Measurements from ENCODE around the gene LIN9.

Gene LIN9

GRCh38 chr1:226202246-226202645 is 106.7 kb downstream of the LIN9 start:
- no peak overlapping the region for H3K27ac ChIP-seq (ENCODE audit: poor library complexity, severe bottlenecking)
- no peaks in the 10 kb centered on the region for H3K36me3 ChIP-seq (ENCODE audit: low read depth)
- ATAC-seq (ENCODE audit: low read depth) (no peak), DNase-seq (ENCODE audit: low spot score) (no peak)
- H3K4me3 ChIP-seq (ENCODE audit: severe bottlenecking), result no peak overlapping the region
- H3K9me3 ChIP-seq (ENCODE audit: severe bottlenecking), result no peaks in the 10 kb centered on the region
- no peaks in the 10 kb centered on the region for H3K4me1 ChIP-seq (ENCODE audit: insufficient read depth, poor library complexity, severe bottlenecking)
- no peak for TF ChIP-seq CTCF (IDR thresholded peaks at IDR 0.05; ENCODE audit: poor library complexity, severe bottlenecking)
- no peaks in the 10 kb centered on the region for H3K27me3 ChIP-seq (ENCODE audit: insufficient read depth, poor library complexity, severe bottlenecking)

GRCh38 chr1:226201029-226201593 is 107.9 kb downstream of the LIN9 start:
- no peak for ATAC-seq (ENCODE audit: low read depth)
- no peak for TF ChIP-seq CTCF (IDR thresholded peaks at IDR 0.05; ENCODE audit: poor library complexity, severe bottlenecking)
- H3K9me3 ChIP-seq (ENCODE audit: severe bottlenecking), result no peaks in the 10 kb centered on the region
- H3K27ac ChIP-seq (ENCODE audit: poor library complexity, severe bottlenecking), result no peak overlapping the region
- DNase-seq (ENCODE audit: low spot score), result no peak
- no peak overlapping the region for H3K4me3 ChIP-seq (ENCODE audit: severe bottlenecking)
- H3K27me3 ChIP-seq (ENCODE audit: insufficient read depth, poor library complexity, severe bottlenecking), result no peaks in the 10 kb centered on the region
- H3K4me1 ChIP-seq (ENCODE audit: insufficient read depth, poor library complexity, severe bottlenecking), result no peaks in the 10 kb centered on the region
- no peaks in the 10 kb centered on the region for H3K36me3 ChIP-seq (ENCODE audit: low read depth)

GRCh38 chr1:226199971-226200370 is 109.0 kb downstream of the LIN9 start:
- no peak for ATAC-seq (ENCODE audit: low read depth)
- Histone ChIP-seq H3K4me1 (ENCODE audit: insufficient read depth, poor library complexity, severe bottlenecking) (no peaks in the 10 kb centered on the region), H3K4me3 (ENCODE audit: severe bottlenecking) (no peak overlapping the region), H3K27ac (ENCODE audit: poor library complexity, severe bottlenecking) (no peak overlapping the region), H3K9me3 (ENCODE audit: severe bottlenecking) (no peaks in the 10 kb centered on the region), H3K27me3 (ENCODE audit: insufficient read depth, poor library complexity, severe bottlenecking) (no peaks in the 10 kb centered on the region), H3K36me3 (ENCODE audit: low read depth) (no peaks in the 10 kb centered on the region)
- TF ChIP-seq CTCF (IDR thresholded peaks at IDR 0.05; ENCODE audit: poor library complexity, severe bottlenecking), result no peak
- no peak for DNase-seq (ENCODE audit: low spot score)

- Histone ChIP-seq H3K4me3 (ENCODE audit: severe bottlenecking) (no peak overlapping the region), H3K9me3 (ENCODE audit: severe bottlenecking) (no peaks in the 10 kb centered on the region), H3K36me3 (ENCODE audit: low read depth) (no peaks in the 10 kb centered on the region), H3K4me1 (ENCODE audit: insufficient read depth, poor library complexity, severe bottlenecking) (no peaks in the 10 kb centered on the region), H3K27ac (ENCODE audit: poor library complexity, severe bottlenecking) (no peak overlapping the region), H3K27me3 (ENCODE audit: insufficient read depth, poor library complexity, severe bottlenecking) (no peaks in the 10 kb centered on the region)
- DNase-seq (ENCODE audit: low spot score), result no peak
- ATAC-seq (ENCODE audit: low read depth), result no peak
- no peak for TF ChIP-seq CTCF (IDR thresholded peaks at IDR 0.05; ENCODE audit: poor library complexity, severe bottlenecking)
Observed at GRCh38 chr1:226195144-226195543, 113.8 kb downstream of the LIN9 start.

- peaks cover 4% of the 10 kb centered on the region for H3K4me1 ChIP-seq (ENCODE audit: insufficient read depth, poor library complexity, severe bottlenecking)
- H3K27me3 ChIP-seq (ENCODE audit: insufficient read depth, poor library complexity, severe bottlenecking), result no peaks in the 10 kb centered on the region
- no peaks in the 10 kb centered on the region for H3K36me3 ChIP-seq (ENCODE audit: low read depth)
- H3K9me3 ChIP-seq (ENCODE audit: severe bottlenecking), result no peaks in the 10 kb centered on the region
- H3K4me3 ChIP-seq (ENCODE audit: severe bottlenecking), result peak overlapping the region; percentile 93
- no peak for DNase-seq (ENCODE audit: low spot score)
- peak overlapping the region; percentile 63 for H3K27ac ChIP-seq (ENCODE audit: poor library complexity, severe bottlenecking)
- no peak for TF ChIP-seq CTCF (IDR thresholded peaks at IDR 0.05; ENCODE audit: poor library complexity, severe bottlenecking)
- no peak for ATAC-seq (ENCODE audit: low read depth)
Observed at GRCh38 chr1:226187380-226187779, 121.6 kb downstream of the LIN9 start.

Data from RWPE2 (cell line).